Stimulated activated CD8-positive, alpha-beta memory T cell treated with anti-CD3 and anti-CD28 coated beads, Interleukin-15, amount 100 ng/mL, for 1 hour (primary cell): ENCODE measurements around the gene C1orf185.
"Not testable (repeated sequence)": the region's sequence is repeated elsewhere in the genome, so short reads cannot be mapped to it uniquely, and the experiment has no call there.

Experiments used
- DNase-seq: peaks from one replicate; pipeline ENCODE4 v3.0.0-alpha.2; 2020; ENCODE audit warnings: low read depth

Gene C1orf185

GRCh38 chr1:51101976-51102375, at the start of gene C1orf185:
Gene C1orf185, plus strand, starts transcription at chr1:51102228. Its CDS starts 6 bp downstream, at chr1:51102234.
- no peak for DNase-seq

DNA sequence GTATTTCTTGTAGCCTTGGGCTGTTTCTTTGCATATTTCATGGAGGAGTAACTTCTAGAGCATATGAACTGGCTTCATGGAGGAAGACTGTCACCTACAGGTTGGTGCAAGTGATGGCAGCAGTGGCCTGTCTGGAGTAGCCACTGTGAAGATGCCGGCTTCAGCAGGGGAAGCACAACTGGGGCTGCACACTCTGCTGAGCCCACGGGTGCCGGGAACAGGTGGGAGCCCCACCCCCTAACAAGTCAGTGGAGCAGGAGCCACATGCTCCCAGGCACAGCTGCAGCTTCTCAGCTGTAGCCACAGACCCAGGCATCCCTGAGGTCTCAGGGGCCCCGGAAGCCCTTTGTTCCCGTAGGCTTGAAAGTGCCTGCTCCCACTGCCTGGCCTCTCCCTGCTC, 43.2 kb upstream of the C1orf185 start:
- DNase-seq = no peak

DNA sequence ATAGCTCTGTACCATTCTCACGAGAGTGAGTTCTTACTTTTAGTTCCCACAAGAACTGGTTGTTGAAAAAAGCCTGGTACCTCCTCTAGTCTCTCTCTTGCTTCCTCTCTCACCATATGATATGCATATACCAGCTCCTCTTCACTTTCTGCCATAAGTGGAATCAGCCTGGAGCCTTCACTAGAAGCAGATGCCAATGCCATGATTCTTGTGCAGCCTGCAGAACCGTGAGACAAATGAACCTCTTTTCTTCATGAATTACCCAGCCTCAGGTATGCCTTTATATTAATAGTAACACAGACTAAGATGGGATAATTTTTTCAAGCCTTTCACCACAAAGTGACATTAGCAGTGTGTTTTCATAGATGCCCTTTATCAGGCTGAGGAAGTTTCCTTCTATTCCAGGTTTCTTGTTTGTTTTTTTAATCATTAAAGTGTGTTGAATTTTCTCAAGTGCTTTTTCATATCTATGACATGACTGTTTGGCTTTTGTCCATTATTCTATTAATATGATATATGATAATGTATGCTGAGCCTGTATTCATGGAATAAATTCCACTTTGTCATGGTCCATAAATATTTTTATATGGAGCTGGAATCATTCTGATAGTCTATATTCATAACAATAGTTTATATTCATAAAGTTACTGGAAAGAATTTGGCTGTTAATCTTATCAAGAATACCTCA, 40.7 kb upstream of the C1orf185 start:
- no peak for DNase-seq

DNA sequence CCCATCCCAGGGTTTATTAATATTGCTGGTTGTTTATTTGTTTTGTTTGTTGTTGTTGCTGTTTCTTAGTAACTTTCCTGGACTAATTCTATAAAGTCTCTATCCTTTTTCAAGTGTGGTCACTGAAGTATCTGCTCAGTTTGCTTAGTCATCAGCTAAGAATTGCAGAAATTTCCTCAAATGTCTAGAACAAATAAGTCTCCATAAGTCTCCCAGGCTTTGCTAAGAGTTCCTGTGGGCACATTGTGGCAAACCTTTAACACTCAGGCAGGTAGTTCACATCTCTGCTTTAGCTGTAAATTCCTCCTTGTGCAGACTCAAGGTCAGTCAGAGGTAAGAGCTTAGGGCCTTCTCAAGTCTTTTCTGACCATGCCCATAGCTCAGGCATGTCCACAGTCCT, 38.9 kb upstream of the C1orf185 start:
- no peak for DNase-seq

DNA sequence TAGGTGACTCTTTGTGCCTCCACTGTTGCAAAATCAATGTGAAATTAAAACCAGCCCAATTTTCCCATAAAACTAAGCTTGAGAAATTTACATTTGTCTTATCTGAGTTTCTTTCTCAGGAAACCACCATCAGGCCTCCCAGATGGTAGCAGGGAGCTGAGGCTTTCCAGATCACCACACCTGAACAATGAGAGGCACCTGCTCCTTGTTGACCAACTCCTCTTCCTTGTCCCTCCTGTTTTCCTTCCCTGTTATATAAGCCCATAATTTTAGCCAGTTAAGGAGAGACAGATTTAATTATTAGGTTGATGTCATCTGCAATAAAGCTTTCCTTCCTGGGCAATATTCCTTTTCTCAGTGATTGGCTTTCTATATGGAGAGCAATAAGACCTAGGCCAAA, 32.0 kb upstream of the C1orf185 start:
- no peak for DNase-seq

DNA sequence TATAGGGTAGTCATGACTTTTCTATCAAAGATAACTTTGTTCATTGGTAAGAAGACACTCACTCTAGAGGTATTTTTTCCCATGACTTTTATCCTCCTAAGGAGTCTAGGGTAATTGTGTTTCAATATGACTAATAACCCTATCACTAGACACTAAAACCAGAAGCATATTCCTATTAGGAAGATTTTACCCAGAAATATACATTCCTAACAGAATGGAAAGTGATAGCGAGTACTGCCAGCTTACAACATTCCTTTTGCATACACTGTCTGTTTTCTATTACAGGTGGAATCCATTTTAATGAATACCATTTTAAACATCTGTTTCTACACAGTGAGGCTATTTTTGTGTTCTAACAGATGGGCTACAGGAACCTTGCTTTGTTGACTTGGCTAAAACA, 31.4 kb upstream of the C1orf185 start:
- no peak for DNase-seq

DNA sequence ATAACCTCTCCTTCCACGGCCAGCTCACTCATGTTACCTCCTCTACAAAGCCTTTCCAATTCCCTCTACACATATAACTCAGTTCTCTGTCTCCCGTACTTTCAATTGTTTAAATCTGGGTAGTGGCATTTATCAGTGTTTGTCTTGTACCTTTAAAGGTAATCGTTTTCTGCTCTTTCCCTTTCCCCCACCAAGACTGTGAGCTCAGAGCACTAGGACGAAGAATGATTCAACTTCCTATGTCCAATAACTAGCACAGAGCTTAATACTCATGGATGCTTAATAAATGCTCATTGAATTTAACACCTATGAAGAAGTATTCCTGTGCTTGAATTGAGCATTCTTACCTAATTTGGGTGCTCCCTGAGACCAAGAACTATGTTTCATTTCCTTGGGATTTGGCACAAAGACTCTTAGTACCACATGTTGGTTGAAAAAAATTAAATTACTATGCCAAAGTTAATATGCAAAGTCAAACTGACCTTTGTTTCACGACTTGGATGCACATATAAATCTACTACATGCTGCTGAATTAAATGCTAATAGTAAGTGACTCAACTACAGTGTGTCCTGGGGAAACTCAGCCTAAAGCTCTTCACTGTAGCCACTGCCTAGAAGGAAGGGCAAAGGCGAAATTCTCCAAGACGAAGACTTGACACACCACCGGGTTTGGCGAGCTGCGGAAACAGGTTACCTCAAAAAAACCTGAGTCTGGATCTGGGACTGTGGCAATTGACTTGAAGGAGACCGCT, 30.6 kb upstream of the C1orf185 start:
- no peak for DNase-seq

- DNase-seq = no peak
These were observed 30.0 kb upstream of the C1orf185 start for GRCh38 chr1:51072043-51072439.

DNA sequence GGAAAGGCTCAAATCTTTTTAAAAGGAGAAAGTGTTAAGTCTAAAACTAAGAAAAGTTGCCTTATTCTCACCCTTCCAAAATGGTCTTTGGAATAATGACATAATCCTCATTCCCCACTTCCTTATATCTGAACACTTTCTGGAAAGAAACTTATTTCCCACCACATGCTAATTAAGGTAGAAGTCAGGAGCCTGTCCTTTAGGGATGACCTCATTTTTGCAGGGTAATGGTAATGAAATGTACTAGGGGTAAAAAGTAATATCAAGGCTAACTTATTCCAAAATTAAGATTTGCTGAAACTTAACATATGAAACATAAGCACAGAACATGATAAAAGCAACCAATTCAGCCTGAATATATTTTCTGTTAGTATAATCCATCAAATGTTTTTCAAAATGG, 29.4 kb upstream of the C1orf185 start:
- no peak for DNase-seq

DNA sequence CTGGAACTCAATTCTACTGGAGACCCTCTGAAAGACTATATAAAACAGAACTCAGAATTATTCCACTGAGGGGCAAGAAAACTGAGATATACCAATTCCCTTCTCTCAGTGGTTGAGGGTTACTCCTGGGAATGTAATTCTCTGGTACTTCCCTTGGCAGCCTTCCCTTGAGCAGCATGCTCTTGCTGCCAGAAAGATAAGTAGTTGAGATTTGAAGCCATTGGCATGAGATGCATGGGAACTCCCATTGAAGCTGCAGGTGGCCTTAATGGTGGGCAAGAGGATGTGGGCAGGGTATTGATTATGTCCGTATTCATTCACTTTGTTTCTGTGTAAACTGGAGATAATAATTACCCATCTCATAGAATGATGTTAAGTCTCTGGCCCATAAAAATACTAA, 28.6 kb upstream of the C1orf185 start:
- no peak for DNase-seq

GRCh38 chr1:51086496-51087271, 15.3 kb upstream of the C1orf185 start:
- DNase-seq = no peak

- no peak for DNase-seq
These were observed 13.6 kb upstream of the C1orf185 start for GRCh38 chr1:51088474-51088873.

DNA sequence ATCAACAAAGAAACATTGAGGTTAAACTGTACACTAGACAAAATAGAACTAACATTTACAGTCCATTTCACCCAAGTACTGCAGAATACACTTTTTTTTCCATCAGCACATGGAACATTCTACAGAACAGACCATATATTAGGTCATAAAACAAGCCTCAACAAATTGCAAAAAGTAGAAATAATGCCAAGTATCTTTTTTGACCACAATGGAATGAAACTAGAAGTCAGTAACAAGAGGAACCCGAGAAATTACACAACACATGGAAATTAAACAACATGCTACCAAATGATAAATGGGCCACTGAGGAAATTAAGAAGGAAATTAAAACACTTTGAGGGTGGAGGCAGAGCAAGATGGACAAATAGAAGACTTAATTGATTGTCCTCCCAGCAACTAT, 8.4 kb upstream of the C1orf185 start:
- no peak for DNase-seq

- no peak for DNase-seq
These were observed 4.9 kb upstream of the C1orf185 start for GRCh38 chr1:51097171-51097570.

GRCh38 chr1:51100264-51100880, 1.7 kb upstream of the C1orf185 start:
- no peak for DNase-seq

DNA sequence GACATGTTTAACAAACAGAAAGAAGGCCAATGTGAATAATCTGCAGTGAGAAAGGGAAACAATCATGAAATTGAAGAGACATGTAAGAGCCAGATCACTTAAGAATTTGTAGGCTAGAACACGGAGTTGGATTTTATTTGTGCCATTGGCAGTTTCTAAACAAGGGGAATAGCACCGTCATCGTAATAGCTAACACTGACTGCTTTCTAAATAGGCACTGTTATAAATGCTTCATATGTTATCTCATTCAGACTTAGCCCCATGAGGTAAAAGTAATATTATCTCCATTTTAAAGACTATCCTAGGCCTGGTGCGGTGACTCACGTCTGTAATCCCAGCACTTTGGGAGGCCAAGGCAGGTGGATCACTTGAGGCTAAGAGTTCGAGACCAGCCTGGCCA, 12.1 kb downstream of the C1orf185 start:
- no peak for DNase-seq

DNA sequence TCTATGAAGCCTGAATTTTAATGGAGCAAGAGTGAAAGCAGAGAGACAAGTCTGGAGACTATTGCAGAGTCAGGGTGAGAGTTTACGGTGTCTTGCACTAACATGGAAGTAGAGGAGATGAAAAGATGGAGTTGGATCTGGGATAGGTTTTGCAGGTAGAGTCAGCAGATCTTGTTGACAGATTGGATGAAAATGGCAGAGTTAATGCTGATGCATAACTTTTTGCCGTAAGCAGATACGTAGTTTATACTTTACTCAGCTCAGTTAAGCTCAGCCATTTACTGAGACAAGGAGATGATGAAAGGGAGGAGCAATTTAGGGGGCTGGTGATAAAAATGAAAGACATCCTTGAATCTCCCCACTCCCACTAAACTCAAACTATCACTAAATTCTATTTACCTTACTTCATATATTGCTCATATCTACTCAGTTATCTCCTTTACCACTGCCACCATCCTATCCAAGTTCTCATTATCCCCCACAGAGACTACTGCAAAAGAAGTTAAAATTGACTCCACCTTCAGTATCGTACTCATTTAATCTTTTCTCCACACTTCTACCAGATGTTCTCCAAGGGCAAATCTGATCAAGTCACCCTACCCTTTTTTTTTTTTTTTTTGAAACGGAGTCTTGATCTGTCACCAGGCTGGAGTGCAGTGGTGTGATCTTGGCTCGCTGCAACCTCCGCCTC, 13.8 kb downstream of the C1orf185 start:
- no peak for DNase-seq

DNA sequence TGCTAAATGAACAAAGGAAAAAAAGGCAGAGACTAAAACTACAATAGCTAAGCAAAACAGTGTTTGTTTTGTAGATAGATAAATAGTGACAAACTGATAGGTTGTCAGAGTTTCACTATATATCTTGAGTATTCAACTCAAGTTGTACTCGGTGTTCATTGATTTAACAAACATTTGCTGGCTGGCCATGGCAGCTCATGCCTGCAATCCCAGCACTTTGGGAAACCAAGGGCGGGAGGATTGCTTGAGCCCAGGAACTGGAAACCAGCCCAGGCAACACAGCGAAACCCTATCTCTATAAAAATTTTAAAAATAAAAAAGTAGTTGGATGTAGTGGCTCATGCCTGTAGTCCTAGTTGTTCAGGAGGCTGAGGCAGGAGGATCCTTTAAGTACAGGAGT, 17.3 kb downstream of the C1orf185 start:
- DNase-seq = no peak

DNA sequence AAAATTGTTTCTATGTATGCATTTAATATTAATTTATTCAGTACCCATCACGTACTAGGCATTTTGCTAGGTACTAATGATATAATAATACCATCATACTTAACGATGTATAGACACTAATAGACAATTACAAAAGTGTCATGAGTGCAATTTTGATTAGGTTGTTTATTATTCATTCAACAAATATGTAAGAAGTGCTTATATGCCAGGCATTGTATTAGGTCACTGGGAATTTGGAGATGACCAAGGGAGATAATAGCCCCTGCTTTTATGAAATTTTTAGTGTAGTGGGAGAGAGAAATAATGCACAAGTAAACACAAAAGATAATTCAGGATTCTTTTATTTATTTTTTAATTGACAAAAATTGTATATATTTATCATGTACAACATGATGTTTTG, 18.6 kb downstream of the C1orf185 start:
- DNase-seq = no peak

GRCh38 chr1:51127152-51127551, 25.1 kb downstream of the C1orf185 start:
- DNase-seq = not testable (repeated sequence)

- DNase-seq = no peak
These were observed 29.2 kb downstream of the C1orf185 start for GRCh38 chr1:51131185-51131584.

DNA sequence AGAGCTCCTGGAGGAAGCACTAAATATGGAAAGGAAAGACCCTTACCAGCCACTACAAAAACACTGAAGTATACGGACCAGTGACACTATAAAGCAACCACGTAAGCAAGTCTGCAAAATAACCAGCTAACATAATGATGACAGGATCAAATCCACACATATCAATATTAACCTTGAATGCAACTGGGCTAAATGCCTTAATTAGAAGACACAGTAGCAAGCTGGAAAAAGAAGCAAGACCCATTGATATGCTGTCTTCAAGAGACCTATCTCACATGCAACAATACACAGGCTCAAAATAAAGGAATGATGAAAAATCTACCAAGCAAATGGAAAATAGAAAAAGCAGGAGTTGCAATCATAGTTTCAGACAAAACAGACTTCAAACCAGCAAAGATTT, 31.0 kb downstream of the C1orf185 start:
- DNase-seq = no peak
